IMR-90 (cell line): ENCODE data around the gene WDR90. TPM values are rescaled to one million over a fixed set of nuclear protein-coding genes. Genes with fewer than 3 reads are reported as not detected.

Experiments
- ATAC-seq: fragments of 200-7000 bp; cut with Tn5 transposase; 2 replicates; pipeline ENCODE4 v1.9.1; 2020; ENCODE audit warnings: low read depth, mild to moderate bottlenecking, moderate library complexity
- Bru-seq: library from RNA; stranded (reverse); fragments of 400-500 nt; gene quantifications from one replicate; lab custom pipeline; 2021; lab: Mats Ljungman, UMichigan
- BruChase-seq, 2 experiments: library from RNA; stranded (reverse); fragments of 400-500 nt; gene quantifications; one replicate each; lab custom pipeline; 2021; lab: Mats Ljungman, UMichigan
- BruUV-seq: library from RNA; stranded (reverse); fragments of 400-500 nt; replicated peaks from 2 replicates; lab custom pipeline; 2021; lab: Mats Ljungman, UMichigan
- CTCF ChIA-PET: fragments of 300-600 bp; formaldehyde crosslinking; extraction: SDS; loops from one replicate; lab custom pipeline; 2021; ENCODE audit warnings: antibody characterized with exemption; lab: Yijun Ruan, JAX
- POLR2A ChIA-PET: fragments of 300-600 bp; sonication (Branson Sonifier 250); formaldehyde crosslinking; loops from one replicate; lab custom pipeline; 2022; ENCODE audit warnings: antibody characterized with exemption; ENCODE audit not compliant: unreplicated experiment; lab: Charles Lee
- DNase-seq: peaks from one replicate; pipeline ENCODE4 v3.0.0; 2013
- H2AFZ ChIP-seq: replicated peaks from 2 replicates; pipeline ENCODE3; 2013; ENCODE audit warnings: low read length, mild to moderate bottlenecking; ENCODE audit not compliant: poor library complexity
- H2AK5ac ChIP-seq: 2 replicates; pipeline ENCODE4 v1.6.1; 2013; ENCODE audit warnings: low read depth, low read length, inconsistent platforms
- H2AK9ac ChIP-seq: replicated peaks from 2 replicates; pipeline ENCODE3; 2013; ENCODE audit warnings: mild to moderate bottlenecking, low read depth, low read length, moderate library complexity; ENCODE audit not compliant: poor library complexity
- H2BK120ac ChIP-seq: 2 replicates; pipeline ENCODE4 v1.6.1; 2013; ENCODE audit warnings: low read depth, low read length, inconsistent platforms
- H2BK15ac ChIP-seq: 3 replicates; pipeline ENCODE4 v1.6.1; 2013; ENCODE audit warnings: low read depth, low read length, inconsistent platforms
- H2BK20ac ChIP-seq: 2 replicates; pipeline ENCODE4 v1.6.1; 2013; ENCODE audit warnings: low read depth, mild to moderate bottlenecking, inconsistent platforms, low read length, moderate library complexity
- H2BK5ac ChIP-seq: 2 replicates; pipeline ENCODE4 v1.6.1; 2013; ENCODE audit warnings: mild to moderate bottlenecking, low read depth, low read length, inconsistent platforms; ENCODE audit not compliant: poor library complexity, severe bottlenecking
- H3K14ac ChIP-seq: replicated peaks from 2 replicates; pipeline ENCODE4 v1.6.1; 2013; ENCODE audit warnings: low read depth, low read length, inconsistent platforms
- H3K18ac ChIP-seq: 2 replicates; pipeline ENCODE4 v1.6.1; 2013; ENCODE audit warnings: low read depth, low read length, control low read depth
- H3K23ac ChIP-seq: 2 replicates; pipeline ENCODE4 v1.6.1; 2013; ENCODE audit warnings: low read depth, low read length, inconsistent platforms
- H3K27ac ChIP-seq: 2 replicates; pipeline ENCODE4 v1.5.1; 2013; ENCODE audit warnings: mild to moderate bottlenecking, control low read depth, low read length; ENCODE audit not compliant: insufficient read depth
- H3K27me3 ChIP-seq: 2 replicates; pipeline ENCODE4 v1.6.1; 2013; ENCODE audit warnings: low read length; ENCODE audit not compliant: control insufficient read depth, insufficient read depth
- H3K36me3 ChIP-seq: 2 replicates; pipeline ENCODE4 v1.6.1; 2013; ENCODE audit warnings: low read length, mixed read lengths; ENCODE audit not compliant: control insufficient read depth, insufficient read depth
- H3K4ac ChIP-seq: 2 replicates; pipeline ENCODE4 v1.6.1; 2013; ENCODE audit warnings: low read depth, low read length, inconsistent platforms
- H3K4me1 ChIP-seq: 2 replicates; pipeline ENCODE4 v1.6.1; 2013; ENCODE audit warnings: low read length, mixed read lengths; ENCODE audit not compliant: control insufficient read depth, insufficient read depth
- H3K4me2 ChIP-seq: 2 replicates; pipeline ENCODE4 v1.6.1; 2013; ENCODE audit warnings: low read depth, mild to moderate bottlenecking, control low read depth, low read length, moderate library complexity
- H3K4me3 ChIP-seq: 2 replicates; pipeline ENCODE4 v1.5.1; 2013; ENCODE audit warnings: low read depth, mild to moderate bottlenecking, control low read depth, low read length, moderate library complexity; ENCODE audit not compliant: insufficient read depth
- H3K56ac ChIP-seq: 2 replicates; pipeline ENCODE4 v1.6.1; 2013; ENCODE audit warnings: low read length, inconsistent platforms; ENCODE audit not compliant: insufficient read depth; ENCODE audit errors: extremely low read depth
- H3K79me1 ChIP-seq, 2 experiments: 2 replicates each; pipeline ENCODE4 v1.6.1; 2013; ENCODE audit warnings: low read length in 2 of 2, inconsistent platforms in 1 of 2, low read depth in 1 of 2
- H3K9ac ChIP-seq: 2 replicates; pipeline ENCODE4 v1.6.1; 2013; ENCODE audit warnings: low read depth, low read length, control low read depth
- H3K9me1 ChIP-seq: 2 replicates; pipeline ENCODE4 v1.6.1; 2013; ENCODE audit warnings: low read length, inconsistent platforms; ENCODE audit not compliant: insufficient read depth
- H3K9me3 ChIP-seq: 2 replicates; pipeline ENCODE4 v1.6.1; 2013; ENCODE audit warnings: low read length; ENCODE audit not compliant: control insufficient read depth, insufficient read depth
- H4K20me1 ChIP-seq: 2 replicates; pipeline ENCODE4 v1.6.1; 2013; ENCODE audit warnings: low read length, inconsistent platforms; ENCODE audit not compliant: insufficient read depth
- H4K5ac ChIP-seq: 2 replicates; pipeline ENCODE4 v1.6.1; 2013; ENCODE audit warnings: mild to moderate bottlenecking, low read depth, low read length, control low read depth
- H4K8ac ChIP-seq, 2 experiments: 2 replicates each; pipeline ENCODE4 v1.6.1; 2013; ENCODE audit warnings: low read depth in 2 of 2, low read length in 2 of 2, control low read depth in 1 of 2, inconsistent platforms in 1 of 2
- H4K91ac ChIP-seq: 2 replicates; pipeline ENCODE4 v1.6.1; 2013; ENCODE audit warnings: low read depth, low read length, inconsistent platforms; ENCODE audit not compliant: insufficient read depth
- BHLHE40 ChIP-seq: fragments of 150-350 bp; IDR thresholded peaks from 2 replicates; pipeline ENCODE4 v1.6.1; 2016; ENCODE audit warnings: mild to moderate bottlenecking, low read depth, low read length
- CEBPB ChIP-seq: IDR thresholded peaks from 2 replicates; pipeline ENCODE4 v1.6.1; 2012; ENCODE audit warnings: low read depth, low read length, improper control_type of control experiment
- CHD1 ChIP-seq: IDR thresholded peaks from 2 replicates; pipeline ENCODE4 v1.6.1; 2012; ENCODE audit warnings: low read depth, low read length, improper control_type of control experiment
- CTCF ChIP-seq: conservative IDR thresholded peaks from 2 replicates; pipeline ENCODE4 v1.5.1; 2012; ENCODE audit warnings: mild to moderate bottlenecking, low read depth, low read length, improper control_type of control experiment
- ELK1 ChIP-seq: fragments of 150-350 bp; IDR thresholded peaks from 2 replicates; pipeline ENCODE4 v1.6.1; 2016; ENCODE audit warnings: low read depth, mild to moderate bottlenecking, low read length, moderate library complexity, borderline replicate concordance
- FOS ChIP-seq: fragments of 150-350 bp; IDR thresholded peaks from 2 replicates; pipeline ENCODE4 v1.6.1; 2016; ENCODE audit warnings: low read depth, low read length
- MAFK ChIP-seq: IDR thresholded peaks from 2 replicates; pipeline ENCODE4 v1.6.1; 2012; ENCODE audit warnings: low read depth, low read length, improper control_type of control experiment
- MAZ ChIP-seq: IDR thresholded peaks from 2 replicates; pipeline ENCODE4 v1.6.1; 2012; ENCODE audit warnings: low read depth, mild to moderate bottlenecking, low read length, improper control_type of control experiment, moderate library complexity, borderline replicate concordance
- NFE2L2 ChIP-seq: fragments of 150-350 bp; IDR thresholded peaks from 2 replicates; pipeline ENCODE4 v1.6.1; 2016; ENCODE audit warnings: low read depth, mild to moderate bottlenecking, low read length
- POLR2A ChIP-seq: IDR thresholded peaks from 2 replicates; pipeline ENCODE4 v1.6.1; 2012; ENCODE audit warnings: mild to moderate bottlenecking, low read depth, low read length
- USF2 ChIP-seq: fragments of 150-350 bp; IDR thresholded peaks from 2 replicates; pipeline ENCODE4 v1.6.1; 2017; ENCODE audit warnings: mild to moderate bottlenecking, antibody characterized with exemption, low read length, low read depth
- WGBS, 2 experiments: methylation state at CpG; one replicate each; pipeline versions ENCODE4 v1.1.5 to v1.1.7; 2013; ENCODE audit warnings: missing lambda C conversion rate in 2 of 2; ENCODE audit not compliant: insufficient read length in 1 of 2; ENCODE audit errors: extremely low coverage in 2 of 2; 5-methylcytosine and 5-hydroxymethylcytosine counted together
- dilution Hi-C: fragments of 300-500 bp; cut with HindIII; formaldehyde crosslinking; loops from one replicate; pipeline ENCODE4 v1.14.3; 2018; ENCODE audit warnings: low sequenced_read_pairs; ENCODE audit not compliant: unreplicated experiment
- in situ Hi-C: fragments of 300-500 bp; cut with MboI; formaldehyde crosslinking; loops from 3 replicates; pipeline ENCODE4 v1.14.3; 2019; ENCODE audit warnings: low sequenced_read_pairs, inconsistent platforms, mixed read lengths
- intact Hi-C: fragments of 100-400 bp; cut with micrococcal nuclease; formaldehyde crosslinking; loops from 2 replicates; pipeline ENCODE4 v1.10.0; 2022
- long read RNA-seq: library from polyadenylated mRNA; unstranded; transcript quantifications from one replicate; pipeline ENCODE4 v2.0.0, GENCODE V29; 2021; ENCODE audit not compliant: unreplicated experiment
- polyA plus RNA-seq, 3 experiments: library from polyadenylated mRNA; depleted of rRNA; stranded (reverse); fragments of >200 nt; gene quantifications; 2 replicates each; pipeline ENCODE4 v1.2.3, GENCODE V29; 2012; ENCODE audit warnings: low replicate concordance in 1 of 3
- total RNA-seq: library from RNA; depleted of rRNA; stranded (reverse); fragments of >200 nt; gene quantifications from 2 replicates; pipeline ENCODE4 v1.2.3, GENCODE V29; 2012; rRNA removed

The WDR90 gene
- total RNA-seq (1.4 and 1.7 TPM in 2 replicates), polyA plus RNA-seq (2012; rRNA removed) (18.7 and 21.7 TPM in 2 replicates), Bru-seq, nascent RNA (percentile 45 among the genes with signal in this experiment), BruChase-seq, experiment 1, labeled RNA remaining after a 6-hour chase (percentile 61 among the genes with signal in this experiment), BruChase-seq, experiment 2, labeled RNA remaining after a 2-hour chase (percentile 57 among the genes with signal in this experiment)
- 7.5 and 8.1 TPM in 2 replicates for polyA plus RNA-seq (2012; cell fraction: cytosol; rRNA removed)
- polyA plus RNA-seq (2012; cell fraction: nucleus; rRNA removed; ENCODE audit: low replicate concordance), result 118 and 402 TPM in 2 replicates
- long read RNA-seq, partial matches to known transcripts, result 4 of 7 reads
- long read RNA-seq, other reads (novel, unspliced or antisense), result 2 of 7 reads

- peak within 1 kb of the TSS; percentile 85 for H3K27ac ChIP-seq
- peak within 1 kb of the TSS; percentile 53 for H3K56ac ChIP-seq
- in situ Hi-C loops (loop anchor here (10.0 kb wide), 1 partner anchor 254 kb away; the partner anchor contains the start of gene NME4), dilution Hi-C loops (no loop called here), intact Hi-C loops (no loop called here)
- H3K18ac ChIP-seq, result no peak within 1 kb of the TSS
- ATAC-seq, result peak; percentile 88
- peak within 1 kb of the TSS; percentile 76 for H3K23ac ChIP-seq
- peak within 1 kb of the TSS; percentile 99 for H3K4me2 ChIP-seq
- H3K4me3 ChIP-seq, result peak within 1 kb of the TSS; percentile 59
- no TSS peak for BruUV-seq
- peak within 1 kb of the TSS; percentile 98 for H2AK9ac ChIP-seq
- H2BK5ac ChIP-seq, result peak within 1 kb of the TSS; percentile 90
- H4K5ac ChIP-seq, result peak within 1 kb of the TSS; percentile 85
- no peak within 1 kb of the TSS for H2BK120ac ChIP-seq
- peak within 1 kb of the TSS; percentile 79 for H3K9ac ChIP-seq
- ChIA-PET POLR2A (no interaction called here), CTCF (no interaction called here)
- no peak within 1 kb of the TSS for H2BK15ac ChIP-seq
- peak within 1 kb of the TSS; percentile 85 for H3K4ac ChIP-seq
- peak within 1 kb of the TSS; percentile 50 for H2AK5ac ChIP-seq
- H3K36me3 ChIP-seq, result peaks cover 3% of the 10 kb centered on the region; the same call in 1 of the 2 replicates
- H3K4me1 ChIP-seq, result peaks cover 14% of the 10 kb centered on the region
- H2AFZ ChIP-seq, result peak within 1 kb of the TSS; percentile 96
- peak within 1 kb of the TSS; percentile 68; the same call in 1 of the 2 replicates for H4K91ac ChIP-seq
- H3K14ac ChIP-seq, result peak within 1 kb of the TSS; percentile 66
- H3K27me3 ChIP-seq, result no peaks in the 10 kb centered on the region
- H2BK20ac ChIP-seq, result no peak within 1 kb of the TSS
- DNase-seq, result peak; percentile 86
- peaks cover 15% of the 10 kb centered on the region for H3K9me1 ChIP-seq
- peak within 1 kb of the TSS; percentile 70 to 80 for H4K8ac ChIP-seq
- 1% methylated on average over 57 of the region's 91 CpGs; no CpG with 5 or more reads in 1 of the 2 experiments for WGBS, 2 experiments
- H3K79me1 ChIP-seq, result peaks cover 10 to 46% of the 10 kb centered on the region in 2 experiments; a peak in 3 of 4 replicates
- H4K20me1 ChIP-seq, result no peaks in the 10 kb centered on the region
- H3K9me3 ChIP-seq, result no peaks in the 10 kb centered on the region
- TF ChIP-seq CEBPB (0 out of 2 replicates have a peak, but pooled peaks have one; percentile 3), BHLHE40 (peak; percentile 41; the same call in 1 of the 2 replicates), MAZ (peak; percentile 29; the same call in 1 of the 2 replicates), CHD1 (no peak), NFE2L2 (no peak), USF2 (peak; percentile 97), MAFK (no peak), POLR2A (peak; percentile 52), CTCF (no peak), FOS (no peak), ELK1 (0 out of 2 replicates have a peak, but pooled peaks have one; percentile 15)
These were observed at the start of gene WDR90 for GRCh38 chr16:648781-649589. Gene WDR90, plus strand, starts transcription at chr16:649365. Its CDS starts 52 bp downstream, at chr16:649417.
